MM.1S (cell line): Measurements from ENCODE around the gene PTMS.

Experiments used
- CTCF ChIP-seq: fragments of 300-600 bp; sonication (generic); IDR thresholded peaks from 2 replicates; pipeline ENCODE4 v1.5.1; 2016; ENCODE audit warnings: antibody characterized with exemption, low read length, mixed read lengths
- EZH2 ChIP-seq: fragments of 300-600 bp; sonication (generic); optimal IDR thresholded peaks from 2 replicates; pipeline ENCODE3; 2017; ENCODE audit warnings: low read depth, mild to moderate bottlenecking, antibody characterized with exemption, low read length, mixed read lengths
- EZH2phosphoT487 ChIP-seq: fragments of 300-600 bp; sonication (generic); IDR thresholded peaks from 2 replicates; pipeline ENCODE4 v1.6.1; 2018; ENCODE audit warnings: antibody characterized with exemption, low read length

DNA sequence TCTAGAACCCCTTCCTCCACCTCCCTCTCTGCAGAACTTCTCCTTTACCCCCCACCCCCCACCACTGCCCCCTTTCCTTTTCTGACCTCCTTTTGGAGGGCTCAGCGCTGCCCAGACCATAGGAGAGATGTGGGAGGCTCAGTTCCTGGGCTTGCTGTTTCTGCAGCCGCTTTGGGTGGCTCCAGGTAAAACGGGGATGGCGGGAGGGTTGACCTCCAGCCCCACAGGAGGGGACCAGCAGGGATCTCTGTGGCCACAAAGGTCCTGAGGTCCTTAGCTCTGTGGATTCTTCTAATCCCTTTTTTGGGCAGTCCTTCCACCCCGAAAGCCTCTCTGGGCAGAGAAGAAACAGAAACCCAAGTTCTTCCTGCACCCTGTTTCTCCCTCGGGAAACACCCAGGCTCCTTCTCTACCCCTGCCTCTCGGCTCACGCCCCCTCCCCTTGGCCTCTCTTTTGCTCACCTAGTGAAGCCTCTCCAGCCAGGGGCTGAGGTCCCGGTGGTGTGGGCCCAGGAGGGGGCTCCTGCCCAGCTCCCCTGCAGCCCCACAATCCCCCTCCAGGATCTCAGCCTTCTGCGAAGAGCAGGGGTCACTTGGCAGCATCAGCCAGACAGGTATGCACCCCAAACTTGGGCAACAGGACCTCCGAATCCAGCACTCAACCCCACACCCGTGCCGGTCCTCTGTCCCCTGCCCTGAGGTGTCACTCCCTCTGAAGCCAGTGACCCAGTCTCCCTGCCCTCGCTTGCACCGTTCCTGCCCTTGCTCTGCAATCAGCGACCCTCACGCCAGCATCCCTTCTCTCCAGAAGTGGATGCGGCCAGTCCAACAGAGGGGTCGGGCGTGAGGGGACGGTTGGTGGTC is 6.8 kb downstream of the PTMS start:
- TF ChIP-seq CTCF (no peak), EZH2 (no peak), EZH2phosphoT487 (no peak)
